ENCODE data around the gene DUSP28.
"Not testable (repeated sequence)": the region's sequence is repeated elsewhere in the genome, so short reads cannot be mapped to it uniquely, and the experiment has no call there.

DUSP28 gene

GRCh38 chr2:240532031-240532775 is 28.0 kb upstream of the DUSP28 start:
- DNase-seq (ENCODE audit: insufficient read length, low spot score) (no peak), FAIRE-seq (no peak)
- TF ChIP-seq TAF1 (IDR thresholded peaks at IDR 0.05; ENCODE audit: low read depth, low read length), result no peak
- TF ChIP-seq POU2F2 (IDR thresholded peaks at IDR 0.05; ENCODE audit: low read depth, low read length), result no peak
- TF ChIP-seq POLR2AphosphoS5 (IDR thresholded peaks at IDR 0.05; ENCODE audit: low read depth, low read length), result no peak
- TF ChIP-seq PAX5 (IDR thresholded peaks at IDR 0.05; ENCODE audit: insufficient read depth, low read length, severe bottlenecking), result no peak
- TF ChIP-seq POLR2A (IDR thresholded peaks at IDR 0.05; ENCODE audit: low read depth, low read length), result no peak
- TF ChIP-seq SPI1 (IDR thresholded peaks at IDR 0.05; ENCODE audit: low read depth, low read length), result no peak

- TF ChIP-seq POU2F2 (IDR thresholded peaks at IDR 0.05; ENCODE audit: low read depth, low read length) (no peak), PAX5 (IDR thresholded peaks at IDR 0.05; ENCODE audit: insufficient read depth, low read length, severe bottlenecking) (no peak), SPI1 (IDR thresholded peaks at IDR 0.05; ENCODE audit: low read depth, low read length) (no peak), POLR2AphosphoS5 (IDR thresholded peaks at IDR 0.05; ENCODE audit: low read depth, low read length) (no peak), TAF1 (IDR thresholded peaks at IDR 0.05; ENCODE audit: low read depth, low read length) (no peak), POLR2A (IDR thresholded peaks at IDR 0.05; ENCODE audit: low read depth, low read length) (no peak)
- FAIRE-seq, result no peak
Observed at GRCh38 chr2:240538031-240538780, 22.0 kb upstream of the DUSP28 start.

GRCh38 chr2:240539101-240539500 is 21.1 kb upstream of the DUSP28 start:
- DNase-seq (ENCODE audit: insufficient read length, low spot score); FAIRE-seq: not testable (repeated sequence)

More at GRCh38 chr2:240538031-240538780, 22.0 kb upstream of the DUSP28 start:
- no peak for DNase-seq (ENCODE audit: insufficient read length, low spot score)

GRCh38 chr2:240539906-240540305 is 20.3 kb upstream of the DUSP28 start:
- FAIRE-seq (no peak), DNase-seq (ENCODE audit: insufficient read length, low spot score) (no peak)
- TF ChIP-seq TAF1 (IDR thresholded peaks at IDR 0.05; ENCODE audit: low read depth, low read length), result no peak
- no peak for TF ChIP-seq PAX5 (IDR thresholded peaks at IDR 0.05; ENCODE audit: insufficient read depth, low read length, severe bottlenecking)
- TF ChIP-seq POLR2A (IDR thresholded peaks at IDR 0.05; ENCODE audit: low read depth, low read length), result no peak
- no peak for TF ChIP-seq SPI1 (IDR thresholded peaks at IDR 0.05; ENCODE audit: low read depth, low read length)
- TF ChIP-seq POU2F2 (IDR thresholded peaks at IDR 0.05; ENCODE audit: low read depth, low read length), result no peak
- TF ChIP-seq POLR2AphosphoS5 (IDR thresholded peaks at IDR 0.05; ENCODE audit: low read depth, low read length), result no peak

- no peak for DNase-seq (ENCODE audit: insufficient read length, low spot score)
- TF ChIP-seq POU2F2 (IDR thresholded peaks at IDR 0.05; ENCODE audit: low read depth, low read length) (no peak), PAX5 (IDR thresholded peaks at IDR 0.05; ENCODE audit: insufficient read depth, low read length, severe bottlenecking) (no peak), POLR2A (IDR thresholded peaks at IDR 0.05; ENCODE audit: low read depth, low read length) (no peak), TAF1 (IDR thresholded peaks at IDR 0.05; ENCODE audit: low read depth, low read length) (no peak), POLR2AphosphoS5 (IDR thresholded peaks at IDR 0.05; ENCODE audit: low read depth, low read length) (no peak), SPI1 (IDR thresholded peaks at IDR 0.05; ENCODE audit: low read depth, low read length) (no peak)
- FAIRE-seq, result no peak
Observed at GRCh38 chr2:240551288-240551687, 8.9 kb upstream of the DUSP28 start.

GRCh38 chr2:240551811-240552210 is 8.3 kb upstream of the DUSP28 start:
- DNase-seq (ENCODE audit: insufficient read length, low spot score), result no peak
- peak; percentile 31 for FAIRE-seq

GRCh38 chr2:240553956-240554480 is 6.1 kb upstream of the DUSP28 start:
- DNase-seq (ENCODE audit: insufficient read length, low spot score) (no peak), FAIRE-seq (no peak)
- TF ChIP-seq POLR2AphosphoS5 (IDR thresholded peaks at IDR 0.05; ENCODE audit: low read depth, low read length) (no peak), POU2F2 (IDR thresholded peaks at IDR 0.05; ENCODE audit: low read depth, low read length) (no peak), SPI1 (IDR thresholded peaks at IDR 0.05; ENCODE audit: low read depth, low read length) (no peak), PAX5 (IDR thresholded peaks at IDR 0.05; ENCODE audit: insufficient read depth, low read length, severe bottlenecking) (no peak), POLR2A (IDR thresholded peaks at IDR 0.05; ENCODE audit: low read depth, low read length) (no peak), TAF1 (IDR thresholded peaks at IDR 0.05; ENCODE audit: low read depth, low read length) (no peak)

More at GRCh38 chr2:240551811-240552210, 8.3 kb upstream of the DUSP28 start:
- no peak for TF ChIP-seq POU2F2 (IDR thresholded peaks at IDR 0.05; ENCODE audit: low read depth, low read length)
- no peak for TF ChIP-seq SPI1 (IDR thresholded peaks at IDR 0.05; ENCODE audit: low read depth, low read length)
- TF ChIP-seq POLR2AphosphoS5 (IDR thresholded peaks at IDR 0.05; ENCODE audit: low read depth, low read length), result no peak
- TF ChIP-seq POLR2A (IDR thresholded peaks at IDR 0.05; ENCODE audit: low read depth, low read length), result no peak
- peak; percentile 37 for TF ChIP-seq PAX5 (IDR thresholded peaks at IDR 0.05; ENCODE audit: insufficient read depth, low read length, severe bottlenecking)
- no peak for TF ChIP-seq TAF1 (IDR thresholded peaks at IDR 0.05; ENCODE audit: low read depth, low read length)

- DNase-seq (ENCODE audit: insufficient read length, low spot score), result no peak
- FAIRE-seq, result no peak
- TF ChIP-seq POLR2A (IDR thresholded peaks at IDR 0.05; ENCODE audit: low read depth, low read length) (no peak), PAX5 (IDR thresholded peaks at IDR 0.05; ENCODE audit: insufficient read depth, low read length, severe bottlenecking) (no peak)
Observed at GRCh38 chr2:240554767-240555493, 5.2 kb upstream of the DUSP28 start.

GRCh38 chr2:240555541-240556250 is 4.5 kb upstream of the DUSP28 start:
- DNase-seq (ENCODE audit: insufficient read length, low spot score) (no peak), FAIRE-seq (no peak)
- TF ChIP-seq TAF1 (IDR thresholded peaks at IDR 0.05; ENCODE audit: low read depth, low read length) (no peak), POLR2AphosphoS5 (IDR thresholded peaks at IDR 0.05; ENCODE audit: low read depth, low read length) (no peak), POLR2A (IDR thresholded peaks at IDR 0.05; ENCODE audit: low read depth, low read length) (no peak), PAX5 (IDR thresholded peaks at IDR 0.05; ENCODE audit: insufficient read depth, low read length, severe bottlenecking) (no peak), POU2F2 (IDR thresholded peaks at IDR 0.05; ENCODE audit: low read depth, low read length) (no peak), SPI1 (IDR thresholded peaks at IDR 0.05; ENCODE audit: low read depth, low read length) (no peak)

All from GM12891 (cell line).